ENCODE results near the gene RGS9.

GRCh38 chr17:65204001-65204400, 66.8 kb downstream of the RGS9 start:
- TF ChIP-seq POLR2A (IDR thresholded peaks at IDR 0.05) (no peak), CTCF (IDR thresholded peaks at IDR 0.05) (no peak), POLR2AphosphoS5 (IDR thresholded peaks at IDR 0.05) (no peak)
